ENCODE data around the gene UNC13A. TPM values are rescaled to one million over a fixed set of nuclear protein-coding genes. Genes with fewer than 3 reads are reported as not detected.
A peak's percentile ranks its signal among the peaks of the same experiment; 100 is the strongest.

UNC13A gene
- polyA plus RNA-seq, 1 of the 3 experiments (the other 2 are of a cell fraction) = 0.38 TPM

DNA sequence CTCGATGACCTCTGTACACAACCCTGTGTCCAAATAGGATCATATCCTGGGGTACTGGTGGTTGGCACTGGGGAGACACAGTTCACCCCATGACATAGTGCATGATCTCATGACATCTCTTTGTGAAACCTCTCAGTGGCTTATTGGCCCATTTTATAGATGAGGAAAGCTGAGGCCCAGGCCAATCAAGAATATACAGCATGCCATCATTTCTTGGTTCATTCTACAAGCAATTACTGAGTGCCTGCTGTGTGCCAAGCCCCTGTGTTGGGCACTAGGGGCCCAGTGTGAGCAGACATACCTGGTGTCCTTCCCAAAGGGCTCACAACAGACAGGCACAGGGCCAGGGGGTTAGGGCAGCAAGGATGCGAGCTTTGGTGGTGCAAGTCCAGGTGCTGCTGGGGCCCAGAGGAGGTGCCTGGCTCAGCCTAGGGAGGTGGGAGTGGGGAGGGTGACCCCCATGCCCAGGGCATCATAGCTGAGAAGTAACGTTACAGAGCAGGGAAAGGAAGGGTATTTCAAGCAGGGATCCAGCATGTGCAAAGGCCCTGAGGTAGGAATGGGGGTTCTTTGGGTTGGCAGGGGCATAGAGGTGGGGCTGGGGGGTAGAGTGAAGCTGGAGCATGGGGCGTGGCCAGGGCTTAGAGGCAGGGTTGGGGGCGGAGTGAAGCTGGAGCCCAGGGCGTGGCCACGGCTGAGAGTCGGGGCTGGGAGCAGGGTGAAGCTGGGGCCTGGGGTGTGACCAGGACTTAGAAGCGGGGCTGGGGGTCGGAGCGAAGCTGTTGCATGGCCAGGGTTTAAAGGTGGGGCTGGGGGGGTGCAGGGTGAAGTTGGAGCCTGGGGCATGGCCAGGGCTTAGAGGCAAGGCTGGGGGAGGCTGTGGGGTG lies 112.0 kb downstream of the UNC13A start:
- Histone ChIP-seq H3K9me2 (no peaks in the 10 kb centered on the region), H3K36me3 (replicated peaks in 1 of 2; ENCODE audit: control insufficient read depth in 1 of 2, insufficient read depth in 2 of 2, low read length in 1 of 2) (peaks cover 8 to 9% of the 10 kb centered on the region in 2 experiments), H3K27ac (ENCODE audit: low read depth in 2 of 2, low read length in 1 of 2) (no peak overlapping the region), H3K4me3 (ENCODE audit: low read depth in 2 of 2, low read length in 1 of 2) (no peak overlapping the region), H3K4me1 (ENCODE audit: control insufficient read depth in 1 of 2, insufficient read depth in 2 of 2, low read depth in 1 of 2, low read length in 1 of 2) (no peaks in the 10 kb centered on the region), H3K9me3 (no peaks in the 10 kb centered on the region), H3K27me3 (ENCODE audit: insufficient read depth) (no peaks in the 10 kb centered on the region), H3K9ac (no peak overlapping the region), H3F3A (replicated peaks; ENCODE audit: insufficient read depth) (peaks cover 11% of the 10 kb centered on the region), H3K4me2 (no peak overlapping the region), H2AFZ (ENCODE audit: low read depth) (no peak overlapping the region), H3K79me2 (ENCODE audit: insufficient read depth) (no peaks in the 10 kb centered on the region), H4K20me1 (ENCODE audit: insufficient read depth) (0 out of 2 replicates have a peak, but pooled peaks cover 3% of the 10 kb centered on the region)
- no peak for TF ChIP-seq RCOR1 (IDR thresholded peaks at IDR 0.05; ENCODE audit: low read length)
- TF ChIP-seq RXRA (IDR thresholded peaks at IDR 0.05; ENCODE audit: borderline replicate concordance, low read depth) = no peak
- no peak for TF ChIP-seq CHD2 (IDR thresholded peaks at IDR 0.05; ENCODE audit: low read length, partially characterized antibody)
- TF ChIP-seq, protein P1, sequence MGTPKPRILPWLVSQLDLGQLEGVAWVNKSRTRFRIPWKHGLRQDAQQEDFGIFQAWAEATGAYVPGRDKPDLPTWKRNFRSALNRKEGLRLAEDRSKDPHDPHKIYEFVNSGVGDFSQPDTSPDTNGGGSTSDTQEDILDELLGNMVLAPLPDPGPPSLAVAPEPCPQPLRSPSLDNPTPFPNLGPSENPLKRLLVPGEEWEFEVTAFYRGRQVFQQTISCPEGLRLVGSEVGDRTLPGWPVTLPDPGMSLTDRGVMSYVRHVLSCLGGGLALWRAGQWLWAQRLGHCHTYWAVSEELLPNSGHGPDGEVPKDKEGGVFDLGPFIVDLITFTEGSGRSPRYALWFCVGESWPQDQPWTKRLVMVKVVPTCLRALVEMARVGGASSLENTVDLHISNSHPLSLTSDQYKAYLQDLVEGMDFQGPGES (IDR thresholded peaks at IDR 0.05; ENCODE audit: low read depth, low read length) = no peak
- TF ChIP-seq, protein P2, sequence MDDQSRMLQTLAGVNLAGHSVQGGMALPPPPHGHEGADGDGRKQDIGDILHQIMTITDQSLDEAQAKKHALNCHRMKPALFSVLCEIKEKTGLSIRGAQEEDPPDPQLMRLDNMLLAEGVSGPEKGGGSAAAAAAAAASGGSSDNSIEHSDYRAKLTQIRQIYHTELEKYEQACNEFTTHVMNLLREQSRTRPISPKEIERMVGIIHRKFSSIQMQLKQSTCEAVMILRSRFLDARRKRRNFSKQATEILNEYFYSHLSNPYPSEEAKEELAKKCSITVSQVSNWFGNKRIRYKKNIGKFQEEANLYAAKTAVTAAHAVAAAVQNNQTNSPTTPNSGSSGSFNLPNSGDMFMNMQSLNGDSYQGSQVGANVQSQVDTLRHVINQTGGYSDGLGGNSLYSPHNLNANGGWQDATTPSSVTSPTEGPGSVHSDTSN (IDR thresholded peaks at IDR 0.05) = no peak
- no peak for TF ChIP-seq MXI1 (IDR thresholded peaks at IDR 0.05; ENCODE audit: low read depth, low read length)
- TF ChIP-seq, protein P3, sequence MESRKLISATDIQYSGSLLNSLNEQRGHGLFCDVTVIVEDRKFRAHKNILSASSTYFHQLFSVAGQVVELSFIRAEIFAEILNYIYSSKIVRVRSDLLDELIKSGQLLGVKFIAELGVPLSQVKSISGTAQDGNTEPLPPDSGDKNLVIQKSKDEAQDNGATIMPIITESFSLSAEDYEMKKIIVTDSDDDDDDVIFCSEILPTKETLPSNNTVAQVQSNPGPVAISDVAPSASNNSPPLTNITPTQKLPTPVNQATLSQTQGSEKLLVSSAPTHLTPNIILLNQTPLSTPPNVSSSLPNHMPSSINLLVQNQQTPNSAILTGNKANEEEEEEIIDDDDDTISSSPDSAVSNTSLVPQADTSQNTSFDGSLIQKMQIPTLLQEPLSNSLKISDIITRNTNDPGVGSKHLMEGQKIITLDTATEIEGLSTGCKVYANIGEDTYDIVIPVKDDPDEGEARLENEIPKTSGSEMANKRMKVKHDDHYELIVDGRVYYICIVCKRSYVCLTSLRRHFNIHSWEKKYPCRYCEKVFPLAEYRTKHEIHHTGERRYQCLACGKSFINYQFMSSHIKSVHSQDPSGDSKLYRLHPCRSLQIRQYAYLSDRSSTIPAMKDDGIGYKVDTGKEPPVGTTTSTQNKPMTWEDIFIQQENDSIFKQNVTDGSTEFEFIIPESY (IDR thresholded peaks at IDR 0.05; ENCODE audit: borderline replicate concordance, low read depth) = no peak
- TF ChIP-seq SIN3A (IDR thresholded peaks at IDR 0.05; ENCODE audit: borderline replicate concordance, low read depth, low read length) = no peak
- no peak for TF ChIP-seq NRF1 (IDR thresholded peaks at IDR 0.05; ENCODE audit: low read depth, low read length)
- no peak for TF ChIP-seq EP300 (IDR thresholded peaks at IDR 0.05; ENCODE audit: borderline replicate concordance in 1 of 2, low read depth in 1 of 2, low read length in 1 of 2)
- TF ChIP-seq YY1 (IDR thresholded peaks at IDR 0.05; ENCODE audit: low read depth) = no peak
- WGBS (ENCODE audit: low lambda C conversion rate) = 97% methylated on average over 9 of the region's 11 CpGs
- DNase-seq = peak; percentile 30
- ChIA-PET CTCF (interaction anchor here (0.8 to 2.7 kb wide), 9 partner anchors 7 to 182 kb away, joined by 3 to 9 read pairs (median 4); partner anchors contain the start of gene CCDC194), POLR2A (no interaction called here)
